Activated naive CD8-positive, alpha-beta T cell treated with anti-CD3 and anti-CD28 coated beads, Interleukin-2, amount 10 ng/mL, durations not matched to agents 7 days and 5 days (primary cell): ENCODE data around the gene CSTA. TPM values are rescaled to one million over a fixed set of nuclear protein-coding genes. Genes with fewer than 3 reads are reported as not detected.

ENCODE experiments used
- ATAC-seq: fragments of 150-1000 bp; cut with Tn5 transposase; one replicate; pipeline ENCODE4 v1.10.0; 2021; ENCODE audit warnings: low read depth, moderate library complexity
- POLR2A ChIA-PET: fragments of 350-600 bp; sonication (Branson Sonifier 250); formaldehyde crosslinking; loops from one replicate; lab custom pipeline; 2021; ENCODE audit warnings: antibody characterized with exemption; lab: Charles Lee
- DNase-seq: peaks from one replicate; pipeline ENCODE4 v3.0.0; 2021
- H3K27ac Mint-ChIP-seq: one replicate; pipeline ENCODE4 v1.8.0; 2022; ENCODE audit warnings: mild to moderate bottlenecking, mixed read lengths
- H3K27me3 Mint-ChIP-seq: one replicate; pipeline ENCODE4 v1.8.0; 2022; ENCODE audit warnings: mild to moderate bottlenecking, moderate library complexity, mixed read lengths
- H3K36me3 Mint-ChIP-seq: one replicate; pipeline ENCODE4 v1.8.0; 2021; ENCODE audit warnings: mild to moderate bottlenecking, mixed read lengths
- H3K4me1 Mint-ChIP-seq: one replicate; pipeline ENCODE4 v1.8.0; 2021; ENCODE audit warnings: mixed read lengths
- H3K4me3 Mint-ChIP-seq: one replicate; pipeline ENCODE4 v1.8.0; 2022; ENCODE audit warnings: mild to moderate bottlenecking, moderate library complexity, mixed read lengths
- H3K9me3 Mint-ChIP-seq: one replicate; pipeline ENCODE4 v1.8.0; 2021; ENCODE audit warnings: mixed read lengths
- total RNA-seq, 2 experiments: library from RNA; stranded (reverse); gene quantifications; one replicate each; pipeline ENCODE4 v1.2.3, GENCODE V29; 2021

CSTA gene
- total RNA-seq, 2 experiments from 2014 or later = not detected

DNA sequence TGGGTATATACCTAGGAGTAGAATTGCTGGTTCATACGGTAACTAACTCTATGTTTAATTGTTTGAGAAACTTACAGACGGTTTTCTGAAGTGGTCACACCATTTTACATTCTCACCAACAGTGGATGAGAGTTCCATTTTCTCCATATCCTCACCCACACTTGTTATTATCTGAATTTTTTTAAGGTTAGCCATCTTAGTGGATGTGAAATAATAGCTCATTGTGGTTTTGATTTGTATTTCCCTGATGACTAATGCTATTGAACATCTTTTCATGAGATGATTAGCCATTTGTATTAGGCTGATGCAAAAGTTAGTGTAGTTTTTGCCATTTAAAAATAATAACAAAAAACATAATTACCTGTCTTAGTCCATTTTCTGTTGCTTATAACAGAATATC lies 18.6 kb downstream of the CSTA start:
- H3K36me3 Mint-ChIP-seq = no peaks in the 10 kb centered on the region
- peaks cover 5% of the 10 kb centered on the region for H3K9me3 Mint-ChIP-seq
- H3K27me3 Mint-ChIP-seq = peaks cover 4% of the 10 kb centered on the region
- POLR2A ChIA-PET = no interaction called here
- no peaks in the 10 kb centered on the region for H3K4me1 Mint-ChIP-seq
- no peak for DNase-seq
- H3K4me3 Mint-ChIP-seq = no peak overlapping the region
- no peak for ATAC-seq
- no peak overlapping the region for H3K27ac Mint-ChIP-seq

DNA sequence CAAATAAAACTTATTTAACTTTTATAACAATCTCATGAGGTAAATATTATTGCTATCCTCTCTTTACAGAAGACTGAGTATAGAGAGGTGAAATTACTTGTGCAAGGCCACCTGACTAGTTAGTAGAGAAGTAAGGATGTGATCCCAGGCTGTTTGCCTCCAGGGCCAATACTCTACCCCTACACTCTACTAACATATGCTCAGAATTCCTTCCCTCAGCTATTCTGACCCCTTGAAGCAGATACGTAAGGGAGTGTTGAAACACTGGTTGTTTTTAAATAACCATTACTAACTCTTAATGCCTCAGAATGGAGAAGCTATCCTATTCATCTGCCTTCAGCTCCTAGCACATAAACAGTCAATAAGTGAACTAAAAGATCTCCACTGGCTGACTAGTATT lies 24.1 kb downstream of the CSTA start:
- no peak for DNase-seq
- POLR2A ChIA-PET = no interaction called here
- Mint-ChIP-seq H3K27me3 (peaks cover 2% of the 10 kb centered on the region), H3K4me1 (no peaks in the 10 kb centered on the region), H3K4me3 (no peak overlapping the region), H3K9me3 (peaks cover 5% of the 10 kb centered on the region), H3K36me3 (no peaks in the 10 kb centered on the region), H3K27ac (no peak overlapping the region)
- ATAC-seq = no peak

DNA sequence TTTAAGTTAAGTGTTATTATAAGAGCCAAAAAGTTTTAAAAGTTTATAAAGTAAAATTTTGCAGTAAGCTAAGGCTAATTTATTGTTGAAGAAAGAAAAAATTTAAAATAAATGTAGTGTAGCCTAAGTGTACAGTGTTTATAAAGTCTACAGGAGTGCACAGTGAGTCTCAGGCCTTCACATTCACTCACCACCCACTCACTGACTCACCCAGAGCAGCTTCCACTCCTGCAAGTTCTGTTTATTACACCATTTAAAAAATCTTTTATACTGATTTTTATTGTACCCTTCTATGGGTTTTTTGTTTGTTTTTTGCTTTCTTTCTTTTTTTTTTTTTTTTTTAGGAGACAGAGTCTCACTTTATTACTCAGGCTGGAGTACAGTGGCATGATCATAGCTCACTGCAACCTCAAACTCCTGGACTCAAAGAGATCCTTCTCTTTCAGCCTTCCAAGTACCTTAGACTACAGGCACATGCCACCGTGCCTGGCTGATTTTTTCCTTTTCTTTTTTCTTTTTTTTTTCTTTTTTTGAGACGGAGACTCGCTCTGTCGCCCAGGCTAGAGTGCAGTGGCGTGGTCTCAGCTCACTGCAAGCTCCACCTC lies 25.9 kb downstream of the CSTA start:
- H3K9me3 Mint-ChIP-seq = peaks cover 5% of the 10 kb centered on the region
- no peak overlapping the region for H3K4me3 Mint-ChIP-seq
- H3K27me3 Mint-ChIP-seq = peaks cover 2% of the 10 kb centered on the region
- H3K4me1 Mint-ChIP-seq = no peaks in the 10 kb centered on the region
- DNase-seq = no peak
- POLR2A ChIA-PET = interaction anchor here (0.5 kb wide), 1 partner anchor 804 kb away, joined by 5 read pairs; no protein-coding TSS in a partner anchor
- H3K27ac Mint-ChIP-seq = no peak overlapping the region
- ATAC-seq = no peak
- H3K36me3 Mint-ChIP-seq = peaks cover 1% of the 10 kb centered on the region

DNA sequence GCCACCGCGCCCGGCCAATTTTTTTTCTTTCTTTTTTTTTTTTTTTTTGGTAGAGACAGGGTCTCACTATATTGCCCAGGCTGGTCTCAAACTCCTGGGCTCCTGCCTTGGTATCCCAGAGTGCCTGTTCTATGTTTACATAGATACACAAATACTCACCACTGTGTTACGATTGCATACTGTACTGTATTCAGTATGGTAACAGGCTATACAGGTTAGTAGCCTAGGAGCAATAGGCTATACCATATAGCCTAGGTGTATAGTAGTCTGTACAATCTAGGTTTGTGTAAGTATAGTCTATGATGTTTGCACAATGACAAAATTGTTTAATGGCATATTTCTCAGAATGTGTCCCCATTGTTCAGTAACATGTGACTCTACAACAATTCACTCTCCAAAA lies 26.6 kb downstream of the CSTA start:
- Mint-ChIP-seq H3K27me3 (peaks cover 2% of the 10 kb centered on the region), H3K9me3 (peaks cover 5% of the 10 kb centered on the region), H3K36me3 (peaks cover 1% of the 10 kb centered on the region), H3K4me3 (no peak overlapping the region), H3K4me1 (no peaks in the 10 kb centered on the region), H3K27ac (no peak overlapping the region)
- POLR2A ChIA-PET = no interaction called here
- DNase-seq (no peak), ATAC-seq (no peak)

DNA sequence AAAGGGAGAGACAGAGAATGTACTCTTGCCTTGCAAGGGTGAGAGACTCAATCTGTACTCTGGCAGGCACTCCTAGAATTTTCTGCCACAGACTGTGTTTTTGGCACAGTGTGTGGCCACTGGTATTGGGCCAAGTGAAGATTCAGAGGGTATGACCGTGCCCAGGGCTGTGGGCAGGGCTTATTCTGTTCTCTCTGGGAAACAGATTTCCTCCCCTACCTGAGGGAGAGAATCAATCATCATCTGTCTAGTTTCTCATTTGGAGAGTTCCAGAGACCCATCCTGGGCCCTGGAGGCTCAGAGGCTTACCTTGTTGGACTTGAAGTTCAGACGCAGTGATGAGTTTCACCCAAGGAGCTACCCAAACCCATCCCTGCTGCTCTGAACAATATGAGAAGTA lies 28.2 kb downstream of the CSTA start:
- DNase-seq (no peak), ATAC-seq (no peak)
- Mint-ChIP-seq H3K27ac (no peak overlapping the region), H3K27me3 (no peaks in the 10 kb centered on the region), H3K36me3 (peaks cover 1% of the 10 kb centered on the region), H3K4me1 (no peaks in the 10 kb centered on the region), H3K4me3 (no peak overlapping the region), H3K9me3 (no peaks in the 10 kb centered on the region)
- POLR2A ChIA-PET = interaction anchor here (1.4 kb wide), 1 partner anchor 518 kb away, joined by 4 read pairs; the partner anchor contains the start of genes EAF2 and IQCB1

DNA sequence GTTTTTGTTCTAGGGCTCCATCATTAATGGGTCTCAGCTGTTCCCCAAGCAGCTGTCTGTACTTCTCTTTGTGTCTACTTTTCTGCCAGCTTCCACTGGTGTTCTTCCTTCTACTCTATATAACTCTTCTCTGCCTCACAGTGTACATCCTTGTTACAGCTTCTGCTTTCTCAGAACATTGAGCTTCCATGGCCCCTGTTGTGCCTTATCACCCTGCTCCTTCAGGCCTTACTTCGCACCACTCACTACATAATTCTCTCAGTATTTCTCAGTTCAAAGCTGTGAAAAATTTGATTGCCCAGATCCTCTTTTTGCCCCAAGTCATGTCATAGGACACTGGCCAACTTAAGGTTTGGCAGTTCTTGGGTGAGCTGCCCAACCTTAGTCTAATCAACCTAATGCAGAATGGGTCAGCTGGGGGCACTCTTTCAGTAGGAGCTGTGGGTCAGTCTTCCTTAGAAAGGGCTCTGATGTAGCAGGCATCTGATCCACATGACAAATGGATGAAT lies 28.9 kb downstream of the CSTA start:
- no peak overlapping the region for H3K27ac Mint-ChIP-seq
- POLR2A ChIA-PET = interaction anchor here (1.4 kb wide), 1 partner anchor 519 kb away, joined by 4 read pairs; the partner anchor contains the start of genes EAF2 and IQCB1

DNA sequence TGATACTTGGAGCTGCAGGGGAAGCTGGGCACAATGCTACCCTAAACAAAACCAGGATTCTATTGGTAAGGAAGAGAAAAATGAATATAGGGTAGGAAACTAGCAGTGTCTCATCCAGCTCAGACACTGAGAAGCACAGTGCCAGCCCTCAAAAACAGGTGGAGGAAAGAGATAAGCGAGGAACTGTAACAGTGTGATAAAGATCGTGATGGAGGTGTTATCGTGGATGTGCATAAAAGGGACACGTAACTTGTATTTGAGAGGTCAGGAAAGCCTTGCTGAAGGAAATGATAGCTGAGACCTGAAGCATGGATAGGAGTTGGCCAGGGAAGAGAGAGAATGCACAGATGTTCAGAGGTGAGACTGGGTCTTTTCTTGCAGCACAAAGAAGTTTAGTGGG lies 30.6 kb downstream of the CSTA start:
- Mint-ChIP-seq H3K27me3 (no peaks in the 10 kb centered on the region), H3K9me3 (no peaks in the 10 kb centered on the region), H3K27ac (no peak overlapping the region), H3K4me1 (peaks cover 6% of the 10 kb centered on the region), H3K36me3 (peaks cover 8% of the 10 kb centered on the region), H3K4me3 (no peak overlapping the region)
- DNase-seq (no peak), ATAC-seq (no peak)
- POLR2A ChIA-PET = no interaction called here

More for the DNA sequence above, 28.9 kb downstream of the CSTA start:
- DNase-seq (no peak), ATAC-seq (no peak)
- Mint-ChIP-seq H3K36me3 (peaks cover 8% of the 10 kb centered on the region), H3K4me1 (peaks cover 6% of the 10 kb centered on the region), H3K4me3 (no peak overlapping the region), H3K9me3 (no peaks in the 10 kb centered on the region), H3K27me3 (no peaks in the 10 kb centered on the region)

DNA sequence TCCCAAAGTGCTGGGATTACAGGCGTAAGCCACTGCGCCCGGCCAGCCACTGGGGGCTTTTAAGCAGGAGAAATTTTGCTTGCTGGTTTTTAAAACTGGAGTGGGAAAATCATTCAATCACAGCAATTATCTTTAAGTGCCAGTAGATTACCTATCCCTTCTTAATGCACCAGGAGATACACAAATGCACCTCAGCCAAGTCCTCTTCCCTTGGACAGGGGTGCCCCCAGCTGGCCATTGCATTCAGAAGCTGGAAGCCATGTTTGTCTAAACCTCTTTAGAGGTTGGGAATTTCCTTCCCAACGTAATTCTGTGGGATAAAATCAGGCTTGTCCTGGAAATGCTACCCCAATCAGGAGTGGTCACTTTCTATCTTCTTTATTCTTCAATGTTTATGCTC lies 31.4 kb downstream of the CSTA start:
- Mint-ChIP-seq H3K4me1 (peaks cover 6% of the 10 kb centered on the region), H3K4me3 (no peak overlapping the region), H3K27me3 (no peaks in the 10 kb centered on the region), H3K36me3 (peaks cover 8% of the 10 kb centered on the region), H3K27ac (no peak overlapping the region), H3K9me3 (no peaks in the 10 kb centered on the region)
- no peak for ATAC-seq
- DNase-seq = peak; percentile 43
- POLR2A ChIA-PET = no interaction called here

DNA sequence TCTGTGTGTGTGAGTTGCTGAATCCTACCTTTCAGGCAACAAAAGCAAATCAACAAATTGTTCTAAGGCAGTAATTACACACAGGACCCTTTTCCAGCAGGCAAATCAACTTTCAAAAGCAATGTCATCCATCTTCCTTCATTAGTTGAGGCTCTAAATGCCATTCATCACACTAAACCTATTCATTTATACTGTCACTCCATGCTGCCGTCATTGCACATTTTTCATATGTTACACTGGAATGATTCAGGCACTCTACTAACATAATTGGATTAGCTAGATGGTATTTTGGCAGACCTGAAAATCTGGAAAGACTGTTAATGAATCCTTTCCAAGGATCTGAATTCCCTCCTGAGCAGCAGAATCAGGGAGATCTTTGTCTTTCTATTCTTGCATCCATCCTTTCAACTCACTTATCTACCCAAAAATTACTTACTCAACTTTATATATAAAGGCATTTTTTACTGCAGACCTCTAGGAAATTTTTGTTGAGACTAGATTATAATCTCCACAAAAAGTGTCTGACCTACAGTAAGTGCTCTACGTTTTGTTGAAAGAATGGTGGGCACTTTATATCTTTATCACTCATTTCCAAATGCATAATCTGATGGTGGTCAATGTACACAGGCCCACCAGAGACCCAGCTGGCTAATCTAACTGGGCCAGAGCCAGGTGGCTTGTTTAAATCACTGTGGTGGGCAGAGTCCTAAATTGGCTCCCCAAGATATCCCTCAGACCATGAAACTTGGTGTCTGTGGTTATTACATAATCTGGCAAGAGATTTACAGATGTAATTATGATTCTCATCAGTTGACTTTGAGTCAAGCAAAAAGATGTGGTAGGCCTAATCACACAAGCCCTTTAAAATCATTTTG lies 33.0 kb downstream of the CSTA start:
- no peak for DNase-seq
- Mint-ChIP-seq H3K4me1 (peaks cover 6% of the 10 kb centered on the region), H3K36me3 (peaks cover 12% of the 10 kb centered on the region), H3K9me3 (no peaks in the 10 kb centered on the region), H3K4me3 (no peak overlapping the region), H3K27ac (no peak overlapping the region), H3K27me3 (no peaks in the 10 kb centered on the region)
- ATAC-seq = no peak
- POLR2A ChIA-PET = no interaction called here

DNA sequence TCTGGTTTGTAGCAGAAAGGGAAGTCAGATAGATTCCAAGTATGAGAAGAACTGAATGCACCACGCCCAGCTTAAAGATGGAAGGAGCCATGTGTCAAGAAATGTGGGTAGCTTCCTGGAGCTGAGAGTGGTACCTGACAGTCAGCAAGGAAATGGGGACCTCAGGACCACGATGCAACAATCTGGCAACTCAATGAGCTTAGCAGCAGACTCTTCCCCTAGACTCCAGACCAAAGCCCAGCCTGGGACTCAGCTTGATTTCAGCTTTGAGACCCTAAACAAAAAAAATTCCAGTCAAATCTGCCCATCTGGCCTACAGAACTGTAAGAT lies 33.6 kb downstream of the CSTA start:
- Mint-ChIP-seq H3K36me3 (peaks cover 14% of the 10 kb centered on the region), H3K9me3 (no peaks in the 10 kb centered on the region), H3K27ac (no peak overlapping the region), H3K4me1 (peaks cover 6% of the 10 kb centered on the region), H3K27me3 (no peaks in the 10 kb centered on the region), H3K4me3 (no peak overlapping the region)
- POLR2A ChIA-PET = no interaction called here
- no peak for DNase-seq
- ATAC-seq = peak; percentile 52

DNA sequence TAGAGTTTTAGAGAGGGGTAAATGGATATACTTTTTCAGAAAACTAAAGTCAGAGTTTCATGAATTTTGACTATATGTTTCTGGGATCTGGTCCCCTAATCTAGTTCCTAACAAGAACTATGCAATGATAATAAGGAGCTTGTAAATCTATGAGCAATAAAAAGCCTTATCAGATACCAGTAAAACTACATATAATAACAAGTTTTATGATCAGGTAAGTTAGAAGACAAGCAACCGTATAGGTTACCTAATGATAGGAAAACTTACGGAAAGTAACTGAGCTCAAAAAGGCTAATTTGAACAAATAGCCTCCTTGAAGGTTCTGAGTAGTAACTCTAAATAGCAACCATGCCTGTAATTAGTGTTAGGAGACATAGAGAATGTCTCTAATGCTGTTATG lies 37.0 kb downstream of the CSTA start:
- ATAC-seq (no peak), DNase-seq (no peak)
- H3K27ac Mint-ChIP-seq = no peak overlapping the region
- peaks cover 8% of the 10 kb centered on the region for H3K4me1 Mint-ChIP-seq
- POLR2A ChIA-PET = interaction anchor here (0.7 kb wide), 1 partner anchor 815 kb away, joined by 3 read pairs; no protein-coding TSS in a partner anchor
- H3K4me3 Mint-ChIP-seq = no peak overlapping the region
- H3K27me3 Mint-ChIP-seq = no peaks in the 10 kb centered on the region
- H3K9me3 Mint-ChIP-seq = no peaks in the 10 kb centered on the region
- H3K36me3 Mint-ChIP-seq = peaks cover 14% of the 10 kb centered on the region

DNA sequence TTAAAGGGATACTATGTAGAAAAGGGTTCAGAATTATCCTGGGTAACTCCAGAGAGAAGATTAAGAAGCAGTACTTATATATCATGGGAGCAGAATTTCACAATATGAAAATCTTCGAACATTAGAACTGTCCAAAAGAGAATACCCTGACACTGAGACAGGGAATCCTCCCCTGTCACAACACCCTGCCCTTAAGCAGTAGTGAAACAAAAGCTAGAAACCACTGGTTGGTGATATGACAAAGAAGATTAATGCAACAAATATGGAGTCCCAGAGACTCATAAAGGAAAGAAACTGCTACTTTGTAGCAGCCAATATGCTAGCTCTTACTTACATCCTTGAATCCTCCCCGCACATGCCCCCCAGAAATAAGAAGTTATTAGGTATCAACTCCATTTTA lies 39.4 kb downstream of the CSTA start:
- Mint-ChIP-seq H3K27ac (no peak overlapping the region), H3K4me3 (no peak overlapping the region), H3K27me3 (no peaks in the 10 kb centered on the region), H3K4me1 (peaks cover 1% of the 10 kb centered on the region), H3K9me3 (no peaks in the 10 kb centered on the region), H3K36me3 (peaks cover 10% of the 10 kb centered on the region)
- ATAC-seq (no peak), DNase-seq (no peak)
- POLR2A ChIA-PET = no interaction called here

DNA sequence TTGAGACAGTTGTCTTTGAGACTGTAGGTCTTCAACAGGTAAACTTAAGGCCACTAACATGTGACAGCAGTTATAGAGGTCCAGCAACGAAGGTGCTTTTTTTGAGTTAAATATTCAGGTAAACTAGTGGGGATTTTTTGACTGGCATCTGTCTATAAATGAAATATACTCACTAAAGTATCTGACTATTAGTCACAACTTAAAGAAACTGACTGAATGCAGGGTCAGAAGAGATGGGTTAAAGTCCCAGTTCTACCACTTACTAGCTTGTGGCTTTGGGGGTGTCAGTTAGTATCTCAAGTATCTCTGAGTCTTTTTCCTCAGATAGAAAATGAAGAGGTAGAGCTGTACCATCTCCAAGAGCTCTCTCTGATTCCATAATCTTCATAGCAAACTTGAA lies 40.0 kb downstream of the CSTA start:
- Mint-ChIP-seq H3K4me1 (peaks cover 1% of the 10 kb centered on the region), H3K9me3 (no peaks in the 10 kb centered on the region), H3K4me3 (no peak overlapping the region), H3K27ac (no peak overlapping the region), H3K36me3 (peaks cover 10% of the 10 kb centered on the region), H3K27me3 (no peaks in the 10 kb centered on the region)
- POLR2A ChIA-PET = interaction anchor here (0.6 kb wide), 1 partner anchor 37 kb away, joined by 3 read pairs; no protein-coding TSS in a partner anchor
- DNase-seq (no peak), ATAC-seq (no peak)
